Testis (tissue), 2 donors: ENCODE data around the gene MRPS25.

Experiments used
- POLR2A ChIP-seq: fragments of 450-650 bp; IDR thresholded peaks from one replicate; pipeline ENCODE4 v1.6.1; 2017; ENCODE audit warnings: antibody characterized with exemption, mild to moderate bottlenecking, moderate library complexity
- TF ChIP-seq, protein P1 (sequence below), 3 experiments: fragments of 450-650 bp in 2 of 3; fragments of 200-600 bp in 1 of 3; sonication (generic) in 1 of 3; IDR thresholded peaks; one replicate each; pipeline ENCODE4 v1.5.1; 2016 to 2019; ENCODE audit warnings: antibody characterized with exemption in 3 of 3, mild to moderate bottlenecking in 2 of 3, moderate library complexity in 1 of 3

GRCh38 chr3:15060029-15060428 is 5.1 kb downstream of the MRPS25 start:
- no peak for TF ChIP-seq POLR2A
- TF ChIP-seq, protein P1, sequence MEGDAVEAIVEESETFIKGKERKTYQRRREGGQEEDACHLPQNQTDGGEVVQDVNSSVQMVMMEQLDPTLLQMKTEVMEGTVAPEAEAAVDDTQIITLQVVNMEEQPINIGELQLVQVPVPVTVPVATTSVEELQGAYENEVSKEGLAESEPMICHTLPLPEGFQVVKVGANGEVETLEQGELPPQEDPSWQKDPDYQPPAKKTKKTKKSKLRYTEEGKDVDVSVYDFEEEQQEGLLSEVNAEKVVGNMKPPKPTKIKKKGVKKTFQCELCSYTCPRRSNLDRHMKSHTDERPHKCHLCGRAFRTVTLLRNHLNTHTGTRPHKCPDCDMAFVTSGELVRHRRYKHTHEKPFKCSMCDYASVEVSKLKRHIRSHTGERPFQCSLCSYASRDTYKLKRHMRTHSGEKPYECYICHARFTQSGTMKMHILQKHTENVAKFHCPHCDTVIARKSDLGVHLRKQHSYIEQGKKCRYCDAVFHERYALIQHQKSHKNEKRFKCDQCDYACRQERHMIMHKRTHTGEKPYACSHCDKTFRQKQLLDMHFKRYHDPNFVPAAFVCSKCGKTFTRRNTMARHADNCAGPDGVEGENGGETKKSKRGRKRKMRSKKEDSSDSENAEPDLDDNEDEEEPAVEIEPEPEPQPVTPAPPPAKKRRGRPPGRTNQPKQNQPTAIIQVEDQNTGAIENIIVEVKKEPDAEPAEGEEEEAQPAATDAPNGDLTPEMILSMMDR (IDR thresholded peaks at IDR 0.05), result no peak
